Spleen (tissue), 11 donors: ENCODE data around the gene LORICRIN. TPM values are rescaled to one million over a fixed set of nuclear protein-coding genes. Genes with fewer than 3 reads are reported as not detected.

ENCODE experiments used
- DNase-seq: peaks from one replicate; pipeline ENCODE4 v3.0.0-alpha.2; 2020
- H3K27ac ChIP-seq, 8 donors: fragments of 200-600 bp; sonication (generic) in 7 of 8; 1 replicate in 4 of 8; 2 replicates in 4 of 8; pipeline versions ENCODE4 v1.5.0 to v1.8.0; 2016 to 2021; ENCODE audit warnings: inconsistent platforms in 4 of 8, mild to moderate bottlenecking in 4 of 8, moderate library complexity in 1 of 8
- H3K27me3 ChIP-seq, 7 donors: fragments of 200-600 bp; sonication (generic) in 6 of 7; replicated peaks in 1 of 7; 1 replicate in 4 of 7; 2 replicates in 3 of 7; pipeline versions ENCODE4 v1.5.0 to v1.8.0; 2016 to 2021; ENCODE audit warnings: inconsistent platforms in 3 of 7, mild to moderate bottlenecking in 1 of 7
- H3K36me3 ChIP-seq, 6 donors: fragments of 200-600 bp; sonication (generic) in 5 of 6; 1 replicate in 4 of 6; 2 replicates in 2 of 6; pipeline versions ENCODE4 v1.5.0 to v1.8.0; 2016 to 2021; ENCODE audit warnings: inconsistent platforms in 2 of 6
- H3K4me1 ChIP-seq, 6 donors: fragments of 200-600 bp; sonication (generic) in 5 of 6; 1 replicate in 3 of 6; 2 replicates in 3 of 6; pipeline versions ENCODE4 v1.5.0 to v1.8.0; 2016 to 2021; ENCODE audit warnings: inconsistent platforms in 3 of 6
- H3K4me3 ChIP-seq, 8 donors: fragments of 200-600 bp; sonication (generic) in 7 of 8; 1 replicate in 4 of 8; 2 replicates in 4 of 8; pipeline versions ENCODE4 v1.5.0 to v1.8.0; 2016 to 2021; ENCODE audit warnings: inconsistent platforms in 4 of 8, mild to moderate bottlenecking in 4 of 8, moderate library complexity in 2 of 8
- H3K9me3 ChIP-seq, 8 donors: fragments of 200-600 bp; sonication (generic) in 7 of 8; 1 replicate in 4 of 8; 2 replicates in 4 of 8; pipeline versions ENCODE4 v1.5.0 to v1.8.0; 2016 to 2021; ENCODE audit warnings: inconsistent platforms in 4 of 8
- POLR2A ChIP-seq, 3 donors: fragments of 450-650 bp; IDR thresholded peaks; one replicate each; pipeline ENCODE4 v1.5.1; 2017; ENCODE audit warnings: antibody characterized with exemption in 3 of 3, mild to moderate bottlenecking in 1 of 3
- POLR2AphosphoS5 ChIP-seq, 3 donors: sonication (generic); formaldehyde crosslinking; IDR thresholded peaks; one replicate each; pipeline ENCODE4 v1.5.1; 2017; ENCODE audit warnings: antibody characterized with exemption in 3 of 3
- WGBS, 5 donors: extraction: QIAGEN DNeasy Blood & Tissue Kit in 3 of 5; methylation state at CpG; one replicate each; pipeline versions ENCODE4 v1.1.5 to v1.1.7; 2013 to 2018; 5-methylcytosine and 5-hydroxymethylcytosine counted together
- intact Hi-C: fragments of 100-400 bp; cut with DNase I; formaldehyde crosslinking; loops from one replicate; pipeline ENCODE4 v1.15.0; 2023; ENCODE audit warnings: low total_unique reads
- polyA plus RNA-seq, 3 donors: library from polyadenylated mRNA; stranded (reverse); fragments of 200-250 nt; gene quantifications; one replicate each; pipeline ENCODE4 v1.2.1, GENCODE V29; 2013
- total RNA-seq, 7 donors: library from RNA; depleted of rRNA in 3 of 7; stranded (reverse); fragments of >200 nt in 3 of 7; fragmentation: NEBNext Ultra II Directional in 4 of 7; extraction: Animal tissue kit (Norgen Biotek cat#: 25700) in 4 of 7; gene quantifications; one replicate each; pipeline versions ENCODE4 v1.1.0 to v1.2.1, GENCODE V29; 2016 to 2021
- TF ChIP-seq, protein P1 (sequence below), 11 experiments: fragments of 200-600 bp in 7 of 11; fragments of 450-650 bp in 4 of 11; sonication (generic) in 4 of 11; IDR thresholded peaks in 8 of 11; conservative IDR thresholded peaks in 3 of 11; 1 replicate in 7 of 11; 2 replicates in 4 of 11; pipeline versions ENCODE4 v1.4.0 to v1.8.0; 2016 to 2021; ENCODE audit warnings: antibody characterized with exemption in 11 of 11, inconsistent platforms in 4 of 11, mild to moderate bottlenecking in 1 of 11
- donor health status: healthy with polysubstance abuse.
- donor health status: DM: no; HTN: no; CAD: no; lungs with moderate emphysema.
- donor health status: DM: no; HTN: no; CAD: no.
- donor health status: Bipolar disorder and iron deficiency.
- donor health status: healthy.
- donor health status: DM: no; HTN: no; CAD: no.
- donor health status: DM: yes; HTN: yes; CAD: no.

LORICRIN gene
- total and polyA plus RNA-seq, 10 donors, result 0.38 to 0.83 (median 0.53) TPM; not detected in 7

DNA sequence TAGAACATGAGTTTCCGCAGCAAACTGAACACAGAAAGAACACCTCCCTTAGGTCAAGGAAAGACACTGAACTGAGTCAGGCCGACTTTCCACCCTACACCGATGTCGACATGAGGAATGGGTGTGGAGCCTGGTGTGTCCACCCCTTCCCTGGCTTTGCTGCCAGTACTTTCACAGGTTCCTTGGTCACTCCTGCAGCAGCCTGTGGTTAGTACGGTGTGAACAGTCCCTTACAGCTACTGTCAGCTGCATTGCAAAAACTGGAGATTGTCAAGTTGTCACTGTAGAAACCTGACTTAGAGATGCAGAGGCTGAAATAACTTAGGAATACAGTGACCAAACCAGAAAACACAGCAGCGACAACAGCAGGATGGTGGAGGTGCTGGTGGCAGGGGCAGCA lies 46.2 kb downstream of the LORICRIN start:
- WGBS, 5 donors, result 82 to 94% (median 88%) methylated on average over 6 of the region's 6 CpGs
- intact Hi-C loops, result no loop called here
- TF ChIP-seq POLR2AphosphoS5 (IDR thresholded peaks at IDR 0.05) (no peak), POLR2A (IDR thresholded peaks at IDR 0.05) (no peak)
- TF ChIP-seq, protein P1, sequence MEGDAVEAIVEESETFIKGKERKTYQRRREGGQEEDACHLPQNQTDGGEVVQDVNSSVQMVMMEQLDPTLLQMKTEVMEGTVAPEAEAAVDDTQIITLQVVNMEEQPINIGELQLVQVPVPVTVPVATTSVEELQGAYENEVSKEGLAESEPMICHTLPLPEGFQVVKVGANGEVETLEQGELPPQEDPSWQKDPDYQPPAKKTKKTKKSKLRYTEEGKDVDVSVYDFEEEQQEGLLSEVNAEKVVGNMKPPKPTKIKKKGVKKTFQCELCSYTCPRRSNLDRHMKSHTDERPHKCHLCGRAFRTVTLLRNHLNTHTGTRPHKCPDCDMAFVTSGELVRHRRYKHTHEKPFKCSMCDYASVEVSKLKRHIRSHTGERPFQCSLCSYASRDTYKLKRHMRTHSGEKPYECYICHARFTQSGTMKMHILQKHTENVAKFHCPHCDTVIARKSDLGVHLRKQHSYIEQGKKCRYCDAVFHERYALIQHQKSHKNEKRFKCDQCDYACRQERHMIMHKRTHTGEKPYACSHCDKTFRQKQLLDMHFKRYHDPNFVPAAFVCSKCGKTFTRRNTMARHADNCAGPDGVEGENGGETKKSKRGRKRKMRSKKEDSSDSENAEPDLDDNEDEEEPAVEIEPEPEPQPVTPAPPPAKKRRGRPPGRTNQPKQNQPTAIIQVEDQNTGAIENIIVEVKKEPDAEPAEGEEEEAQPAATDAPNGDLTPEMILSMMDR (IDR thresholded peaks at IDR 0.05 in 8 of 11, conservative IDR thresholded peaks at IDR 0.05 in 3 of 11), result no peak
- H3K27ac ChIP-seq, result no peak overlapping the region
- no peak for DNase-seq
- peaks cover 0 to 17% (median 0%) of the 10 kb centered on the region in 7 donors for H3K27me3 ChIP-seq
- H3K36me3 ChIP-seq, result no peaks in the 10 kb centered on the region
- H3K9me3 ChIP-seq, result no peaks in the 10 kb centered on the region
- no peaks in the 10 kb centered on the region for H3K4me1 ChIP-seq
- H3K4me3 ChIP-seq, result no peak overlapping the region

DNA sequence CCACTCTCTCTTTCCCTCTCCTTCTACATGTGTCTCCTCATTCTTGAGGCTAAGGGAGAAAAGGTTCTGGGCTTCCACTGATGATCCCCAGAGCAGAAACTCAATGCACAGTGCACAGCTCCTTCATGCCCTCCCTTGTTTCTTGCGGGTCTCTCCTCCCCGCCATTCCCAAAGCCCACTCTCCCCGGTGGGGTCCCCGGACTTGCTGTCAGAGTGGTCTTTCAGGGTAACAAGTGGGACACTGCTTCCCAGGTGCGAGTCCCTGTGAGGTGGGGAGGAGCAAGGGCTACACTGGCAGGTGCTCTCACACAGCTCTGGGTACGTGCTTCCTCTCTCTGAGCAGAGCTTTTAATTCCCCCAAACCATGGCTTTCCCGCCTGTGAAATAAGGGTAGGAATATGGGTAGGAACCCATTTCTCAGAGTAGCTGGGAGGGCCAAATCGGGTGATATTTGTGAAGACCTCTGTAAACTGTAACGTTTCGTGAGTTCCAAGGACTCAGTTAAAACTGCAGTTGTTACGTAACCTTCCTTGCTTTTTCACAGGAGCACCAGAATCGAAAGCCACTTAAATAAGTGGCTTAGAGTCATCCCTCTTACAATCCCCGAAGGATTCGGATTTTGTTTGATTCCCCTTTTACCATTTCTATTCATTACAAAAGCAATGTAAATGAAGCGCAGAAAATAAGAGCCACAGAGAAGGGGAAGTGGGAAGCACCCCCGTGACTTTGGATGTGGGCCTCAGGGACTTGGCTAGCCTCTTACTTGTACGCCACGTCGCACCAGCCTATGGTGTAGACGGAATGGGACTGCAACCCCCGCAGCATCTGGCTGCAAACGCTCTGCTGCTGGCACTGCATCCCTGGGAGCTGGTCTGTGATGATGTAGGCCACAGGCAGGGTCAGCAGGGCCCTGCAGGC lies 47.1 kb downstream of the LORICRIN start:
- no peak for DNase-seq
- Histone ChIP-seq H3K27me3 (peaks cover 0 to 17% (median 0%) of the 10 kb centered on the region in 7 donors), H3K36me3 (no peaks in the 10 kb centered on the region), H3K27ac (no peak overlapping the region), H3K4me1 (no peaks in the 10 kb centered on the region), H3K4me3 (no peak overlapping the region), H3K9me3 (no peaks in the 10 kb centered on the region)
- 69 to 85% (median 74%) methylated on average over 22 of the region's 22 CpGs for WGBS, 5 donors
- intact Hi-C loops, result no loop called here
- TF ChIP-seq POLR2A (IDR thresholded peaks at IDR 0.05), result no peak
- no peak for TF ChIP-seq POLR2AphosphoS5 (IDR thresholded peaks at IDR 0.05)
- TF ChIP-seq, protein P1 (IDR thresholded peaks at IDR 0.05 in 8 of 11, conservative IDR thresholded peaks at IDR 0.05 in 3 of 11), result no peak

DNA sequence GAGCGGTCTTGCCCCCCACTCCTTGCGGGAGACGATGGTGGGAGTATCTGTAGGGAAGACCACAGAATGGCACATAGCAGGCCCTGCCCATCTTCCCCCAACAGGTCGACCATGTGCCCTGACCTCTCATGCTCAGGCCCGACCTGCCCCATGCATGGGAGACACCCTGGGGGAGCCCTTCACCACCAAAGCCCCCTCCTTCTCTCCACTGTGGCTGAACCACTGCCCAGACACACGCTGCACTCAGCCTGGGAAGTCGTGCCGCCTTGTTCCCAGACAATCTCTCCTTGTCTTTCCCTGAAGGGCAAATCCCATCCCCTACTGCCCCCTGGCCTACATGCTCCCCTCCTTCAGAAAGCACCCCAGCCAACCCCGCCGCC lies 47.7 kb downstream of the LORICRIN start:
- TF ChIP-seq POLR2AphosphoS5 (IDR thresholded peaks at IDR 0.05), result no peak
- TF ChIP-seq POLR2A (IDR thresholded peaks at IDR 0.05), result no peak
- TF ChIP-seq, protein P1 (IDR thresholded peaks at IDR 0.05 in 8 of 11, conservative IDR thresholded peaks at IDR 0.05 in 3 of 11), result no peak
- Histone ChIP-seq H3K9me3 (no peaks in the 10 kb centered on the region), H3K27me3 (peaks cover 0 to 17% (median 0%) of the 10 kb centered on the region in 7 donors), H3K4me3 (no peak overlapping the region), H3K36me3 (no peaks in the 10 kb centered on the region), H3K27ac (no peak overlapping the region), H3K4me1 (no peaks in the 10 kb centered on the region)
- DNase-seq, result no peak
- WGBS, 5 donors, result 81 to 90% (median 85%) methylated on average over 10 of the region's 10 CpGs
- intact Hi-C loops, result no loop called here

DNA sequence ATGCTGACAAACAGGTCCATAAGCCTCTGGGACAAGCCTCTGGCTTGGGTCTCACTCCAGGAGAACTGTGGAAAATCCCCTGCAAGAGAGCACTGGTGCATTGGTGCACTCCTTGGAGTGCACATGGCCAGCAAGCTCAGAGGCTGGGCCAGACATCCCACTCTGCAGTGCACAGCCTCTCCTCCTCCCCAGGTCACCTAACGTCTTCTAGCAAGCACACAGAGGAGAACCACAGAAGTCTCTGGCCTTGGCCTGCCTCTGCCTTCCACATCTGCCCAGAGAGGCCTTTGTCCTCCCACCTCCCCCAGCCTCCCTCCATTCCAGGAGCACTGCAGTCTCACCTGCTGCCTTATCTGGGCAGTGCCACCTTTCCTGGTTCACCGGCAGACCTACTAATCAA lies 49.1 kb downstream of the LORICRIN start:
- Histone ChIP-seq H3K9me3 (no peaks in the 10 kb centered on the region), H3K4me1 (no peaks in the 10 kb centered on the region), H3K36me3 (no peaks in the 10 kb centered on the region), H3K27me3 (peaks cover 0 to 17% (median 0%) of the 10 kb centered on the region in 7 donors), H3K27ac (no peak overlapping the region), H3K4me3 (no peak overlapping the region)
- intact Hi-C loops, result no loop called here
- WGBS, 5 donors, result 69 to 90% (median 79%) methylated on average over 2 of the region's 2 CpGs
- no peak for TF ChIP-seq POLR2AphosphoS5 (IDR thresholded peaks at IDR 0.05)
- TF ChIP-seq POLR2A (IDR thresholded peaks at IDR 0.05), result no peak
- TF ChIP-seq, protein P1 (IDR thresholded peaks at IDR 0.05 in 8 of 11, conservative IDR thresholded peaks at IDR 0.05 in 3 of 11), result no peak
- DNase-seq, result no peak
